IPS-NIHi11 (cell line): Measurements from ENCODE around the gene OAS1.

Experiments
- DNase-seq: peaks from one replicate; pipeline ENCODE4 v3.0.0; 2012; ENCODE audit warnings: mixed read lengths, low spot score

Gene OAS1

DNA sequence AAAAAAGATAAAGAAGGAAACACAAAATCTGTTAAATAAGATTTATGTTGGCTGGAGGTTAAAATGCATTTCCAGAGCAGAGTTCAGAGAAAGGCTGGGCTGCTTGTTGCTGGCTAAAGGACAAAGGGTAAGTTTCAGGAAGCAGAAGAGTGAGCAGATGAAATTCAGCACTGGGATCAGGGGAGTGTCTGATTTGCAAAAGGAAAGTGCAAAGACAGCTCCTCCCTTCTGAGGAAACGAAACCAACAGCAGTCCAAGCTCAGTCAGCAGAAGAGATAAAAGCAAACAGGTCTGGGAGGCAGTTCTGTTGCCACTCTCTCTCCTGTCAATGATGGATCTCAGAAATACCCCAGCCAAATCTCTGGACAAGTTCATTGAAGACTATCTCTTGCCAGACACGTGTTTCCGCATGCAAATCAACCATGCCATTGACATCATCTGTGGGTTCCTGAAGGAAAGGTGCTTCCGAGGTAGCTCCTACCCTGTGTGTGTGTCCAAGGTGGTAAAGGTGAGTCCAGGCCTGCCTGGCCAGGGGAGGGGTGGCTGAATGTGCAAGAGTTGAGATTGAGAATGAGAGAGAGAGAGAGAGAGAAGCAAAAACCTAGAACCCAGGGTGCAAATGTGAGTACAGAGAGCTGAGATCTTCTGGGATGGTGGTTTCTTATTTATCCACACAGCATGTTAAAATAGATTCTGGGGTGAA, at the start of gene OAS1:
OAS1 (plus strand) TSS at position 251 of the 703 bp plus-strand sequence; CDS start at position 329, 78 bp downstream.
- peak; percentile 21 for DNase-seq

DNA sequence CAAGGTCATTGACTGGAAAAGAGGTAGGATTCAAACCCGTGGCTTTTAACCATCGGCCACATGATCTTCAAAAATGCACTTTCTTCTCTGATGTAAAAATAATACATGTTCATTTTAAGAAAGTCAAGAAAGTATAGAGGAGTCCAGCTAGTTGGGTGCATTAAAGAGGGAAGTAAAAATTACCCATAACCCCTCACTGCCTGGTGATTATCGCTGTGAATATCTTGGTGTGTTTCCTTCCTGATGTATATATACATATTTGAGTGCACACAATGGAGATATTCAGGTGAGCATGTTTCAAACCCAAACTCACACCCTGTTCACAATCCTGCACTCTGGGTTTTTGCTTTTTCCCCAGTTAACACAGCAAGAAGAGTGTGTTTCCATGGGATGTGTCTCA, 47.5 kb upstream of the OAS1 start:
- DNase-seq, result no peak

DNA sequence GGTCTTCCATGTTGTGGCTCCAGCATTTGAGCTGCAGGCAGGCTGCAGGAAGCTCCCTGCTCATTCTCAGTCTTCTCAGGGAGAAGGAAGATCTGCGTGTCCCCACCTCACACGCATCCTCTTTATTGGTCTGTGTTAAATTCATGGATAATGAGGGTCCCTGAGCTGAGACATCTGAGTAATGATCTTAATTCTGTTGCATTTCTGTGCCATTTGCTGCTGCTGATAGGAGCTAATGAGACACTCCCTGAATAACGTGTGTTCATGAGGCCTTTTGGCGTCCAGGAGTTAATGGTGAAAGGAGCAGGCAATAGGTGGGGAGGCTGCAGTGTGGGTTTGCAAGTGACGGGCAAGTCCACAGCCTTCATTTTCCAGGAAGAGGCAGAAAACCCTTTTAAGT, 46.6 kb upstream of the OAS1 start:
- no peak for DNase-seq

DNA sequence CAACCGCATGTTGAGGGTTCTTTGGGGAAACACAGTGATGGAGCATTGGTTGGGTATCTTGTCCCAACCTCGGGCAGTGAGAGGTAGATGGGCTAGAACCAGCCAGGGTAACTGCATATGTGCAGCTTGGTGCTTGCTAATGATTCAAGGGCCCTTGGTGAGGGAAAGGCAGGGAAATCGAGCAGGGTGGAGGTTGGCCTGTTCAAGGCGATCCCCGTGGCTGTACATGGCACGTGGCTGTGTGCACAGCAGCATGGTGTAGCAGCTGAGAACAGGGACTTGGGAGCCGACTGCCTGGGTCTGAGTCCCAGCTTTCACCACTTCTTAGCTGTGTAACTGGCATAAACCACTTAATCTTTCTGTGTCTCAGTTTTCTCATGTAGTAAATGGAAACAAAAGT, 45.5 kb upstream of the OAS1 start:
- no peak for DNase-seq

DNA sequence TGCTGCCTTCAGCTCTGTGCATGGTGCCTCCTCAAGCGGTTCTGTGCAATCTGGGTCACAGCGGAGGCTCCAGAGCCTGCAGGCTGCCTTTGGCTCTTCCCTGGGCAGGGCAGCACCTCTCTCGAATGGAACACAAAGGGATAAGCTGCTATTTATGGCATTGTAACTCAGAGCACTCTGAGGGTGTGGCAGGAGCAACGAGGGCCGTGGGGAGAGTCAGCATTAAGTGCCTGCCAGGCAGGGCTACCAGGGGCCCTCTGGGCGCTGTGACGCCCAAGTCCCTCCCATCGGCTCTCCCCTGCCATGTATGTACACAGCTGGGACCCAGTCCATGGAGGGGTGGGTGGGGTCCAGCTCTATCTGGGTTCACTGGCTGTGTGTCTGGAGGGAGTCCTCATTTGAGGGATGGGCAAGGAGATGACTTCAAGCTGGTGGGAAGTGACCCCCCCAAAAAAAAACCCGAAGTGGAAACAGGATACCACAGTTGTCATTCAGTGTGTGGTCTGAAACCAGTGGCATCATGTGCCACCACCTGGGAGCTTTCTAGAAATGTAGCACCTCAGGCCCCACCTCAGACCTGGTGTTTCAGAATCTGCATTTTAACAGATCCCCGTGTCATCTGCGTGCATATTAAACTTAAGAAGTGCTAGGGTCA, 44.0 kb upstream of the OAS1 start:
- no peak for DNase-seq

DNA sequence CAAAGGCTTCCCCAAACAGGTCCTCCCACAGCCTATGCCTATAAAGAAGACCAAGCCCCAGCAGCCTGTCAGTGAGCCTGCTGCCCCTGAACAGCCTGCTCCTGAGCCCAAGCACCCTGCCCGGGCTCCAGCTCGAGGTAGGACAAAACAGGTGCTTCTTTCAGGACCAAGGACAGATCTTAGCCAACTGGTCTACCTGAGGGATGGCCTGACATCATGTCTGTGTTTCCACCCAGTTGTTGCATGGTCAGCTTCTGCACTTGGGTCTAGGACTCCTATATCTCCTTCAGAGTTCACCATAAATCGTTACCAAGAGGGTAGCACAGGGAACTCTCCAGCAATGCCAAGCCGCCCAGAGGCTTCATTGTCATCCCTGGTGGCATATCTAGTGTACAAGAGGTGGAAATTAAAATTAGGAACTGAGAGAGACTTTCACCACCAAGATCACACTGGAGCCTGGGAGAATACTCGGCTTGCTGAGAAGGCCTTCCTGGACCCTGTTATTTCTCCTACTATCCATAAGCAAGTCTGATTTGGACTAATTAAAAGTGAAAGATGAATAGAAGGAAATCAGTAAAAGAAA, 38.2 kb upstream of the OAS1 start:
- DNase-seq, result peak; percentile 81

DNA sequence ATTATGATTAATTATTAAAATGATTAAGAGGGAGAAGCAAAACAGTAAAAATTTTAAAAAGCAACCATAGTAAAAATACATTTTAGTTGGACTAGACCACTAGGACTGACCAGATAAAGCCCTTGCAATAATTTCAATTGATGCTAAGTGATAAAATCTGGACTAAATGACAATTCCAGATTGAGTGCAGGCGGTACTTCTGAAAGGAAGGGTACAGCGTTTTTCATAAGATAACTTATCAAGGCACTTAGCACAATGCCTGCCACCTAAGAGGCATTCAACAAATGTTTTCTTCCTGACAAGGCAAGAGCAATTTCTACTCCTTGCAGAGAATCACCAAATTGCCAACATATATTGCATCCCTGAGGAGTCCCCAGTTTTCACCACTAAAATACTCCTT, 37.7 kb upstream of the OAS1 start:
- no peak for DNase-seq

DNA sequence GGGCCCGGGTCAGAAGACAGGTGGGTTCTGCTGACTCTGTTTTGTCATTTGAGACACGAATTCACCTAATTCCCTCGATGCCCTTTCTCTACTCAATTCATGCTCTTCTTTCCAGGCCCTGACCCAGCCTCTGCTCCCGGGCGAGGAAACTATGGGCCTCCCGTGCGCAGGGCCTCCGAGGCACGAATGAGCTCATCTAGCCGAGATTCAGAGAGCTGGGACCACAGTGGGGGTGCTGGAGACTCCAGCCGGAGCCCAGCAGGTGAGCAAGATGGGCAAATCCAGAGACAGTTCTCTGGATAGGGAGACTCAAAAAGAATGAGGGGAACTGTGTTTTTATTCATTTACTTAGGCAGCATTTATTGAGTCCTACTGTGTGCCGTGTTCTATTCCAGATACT, 37.0 kb upstream of the OAS1 start:
- no peak for DNase-seq

DNA sequence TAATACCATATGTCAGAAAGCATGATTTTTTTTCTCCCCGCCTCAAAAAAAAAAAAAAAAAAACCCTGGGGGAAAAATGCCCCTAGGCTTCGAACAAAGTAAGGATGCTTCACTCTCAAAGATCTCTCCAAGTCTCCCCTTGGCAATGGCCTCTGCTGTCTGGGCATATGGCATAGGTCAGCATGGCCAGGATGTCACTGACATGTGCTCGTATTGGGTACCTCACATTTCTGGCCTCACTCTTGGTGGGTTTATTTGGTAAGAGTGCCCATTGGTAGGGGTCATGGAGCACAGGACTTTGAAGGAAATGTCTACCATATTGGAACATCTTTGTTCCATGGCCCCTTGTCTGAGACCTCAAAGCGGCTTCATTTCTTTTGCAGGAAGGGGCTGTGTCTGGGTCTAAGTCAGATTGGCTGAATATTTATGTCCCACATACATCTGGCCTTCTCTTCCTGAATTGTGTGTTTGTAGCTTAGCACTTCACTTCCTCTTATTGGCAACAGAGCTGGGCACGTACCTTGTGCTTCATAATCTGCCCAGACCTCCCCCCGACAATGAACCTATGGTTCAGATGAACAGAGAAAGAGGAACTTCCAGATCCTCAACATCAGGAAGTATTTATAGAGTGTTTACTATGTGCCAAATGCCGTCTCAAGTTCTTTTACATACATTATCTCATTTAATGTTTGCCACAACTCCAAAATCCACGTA, 36.3 kb upstream of the OAS1 start:
- DNase-seq, result no peak

DNA sequence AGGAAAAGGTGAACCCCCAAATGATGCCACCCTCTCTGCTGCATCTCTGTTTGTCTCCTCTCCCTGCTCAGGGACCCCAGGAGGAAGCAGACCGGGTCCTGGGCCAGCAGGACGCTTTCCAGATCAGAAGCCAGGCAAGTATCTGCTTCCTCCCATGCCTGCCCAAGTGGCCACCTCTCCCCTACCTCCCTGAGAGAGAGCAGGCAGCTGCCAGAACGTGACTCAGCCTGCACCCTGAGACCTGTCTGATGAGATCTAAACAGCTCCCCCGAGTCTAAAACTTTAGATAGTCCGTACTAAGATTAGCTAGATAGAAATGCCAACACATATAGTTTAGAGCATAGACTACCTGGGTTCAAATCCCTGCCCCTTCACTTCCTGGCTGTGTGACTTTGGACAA, 31.2 kb upstream of the OAS1 start:
- DNase-seq, result no peak

DNA sequence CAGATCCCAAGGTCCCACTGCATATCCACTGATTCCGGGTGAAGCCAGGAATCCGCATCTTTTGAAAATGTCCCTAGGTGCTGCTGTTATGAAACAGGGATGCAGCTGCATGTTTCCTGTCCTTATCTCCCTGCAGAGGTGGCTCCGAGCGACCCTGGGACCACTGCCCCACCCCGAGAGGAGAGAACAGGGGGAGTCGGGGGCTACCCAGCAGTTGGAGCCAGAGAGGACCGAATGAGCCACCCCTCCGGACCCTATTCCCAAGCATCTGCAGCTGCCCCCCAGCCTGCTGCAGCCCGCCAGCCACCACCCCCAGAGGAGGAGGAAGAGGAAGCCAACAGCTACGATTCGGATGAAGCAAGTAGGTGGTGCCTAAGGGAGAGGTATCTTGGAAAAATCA, 30.3 kb upstream of the OAS1 start:
- no peak for DNase-seq

DNA sequence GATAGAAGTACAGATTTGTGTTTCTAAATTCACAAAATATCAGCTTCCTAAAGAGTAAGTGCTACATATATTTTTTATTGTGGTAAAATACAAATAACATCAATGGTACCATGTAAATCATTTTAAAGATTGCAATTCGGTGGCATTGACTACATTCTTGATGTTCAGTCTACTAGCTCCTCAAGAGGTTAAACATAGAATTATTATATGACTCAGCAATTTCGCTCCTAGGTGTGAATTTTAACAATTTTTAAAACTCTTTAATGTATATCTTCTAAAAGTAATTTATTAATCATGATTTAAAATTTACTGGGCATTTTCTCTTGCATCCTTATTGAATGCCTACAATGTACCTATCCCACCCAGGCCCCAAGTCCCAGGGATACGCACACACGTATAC, 29.8 kb upstream of the OAS1 start:
- DNase-seq, result no peak

DNA sequence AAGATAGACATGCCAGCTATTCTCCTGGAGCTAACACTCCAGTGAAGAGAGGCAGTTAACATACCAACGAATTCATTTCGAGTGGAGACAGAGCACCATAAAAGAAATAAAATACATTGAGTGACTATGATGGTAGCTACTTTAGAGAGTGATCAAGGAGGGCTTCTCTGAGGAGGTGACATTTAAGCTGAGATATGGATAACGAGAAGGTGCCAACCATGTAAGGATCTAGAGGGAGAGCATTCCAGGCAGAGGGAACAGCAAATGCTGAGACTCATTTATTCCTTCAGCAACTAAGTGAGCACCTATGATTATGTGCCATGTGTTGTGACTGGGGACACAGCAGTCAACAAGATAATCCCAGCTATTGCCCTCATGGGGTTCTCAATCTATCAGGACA, 28.3 kb upstream of the OAS1 start:
- DNase-seq, result no peak

DNA sequence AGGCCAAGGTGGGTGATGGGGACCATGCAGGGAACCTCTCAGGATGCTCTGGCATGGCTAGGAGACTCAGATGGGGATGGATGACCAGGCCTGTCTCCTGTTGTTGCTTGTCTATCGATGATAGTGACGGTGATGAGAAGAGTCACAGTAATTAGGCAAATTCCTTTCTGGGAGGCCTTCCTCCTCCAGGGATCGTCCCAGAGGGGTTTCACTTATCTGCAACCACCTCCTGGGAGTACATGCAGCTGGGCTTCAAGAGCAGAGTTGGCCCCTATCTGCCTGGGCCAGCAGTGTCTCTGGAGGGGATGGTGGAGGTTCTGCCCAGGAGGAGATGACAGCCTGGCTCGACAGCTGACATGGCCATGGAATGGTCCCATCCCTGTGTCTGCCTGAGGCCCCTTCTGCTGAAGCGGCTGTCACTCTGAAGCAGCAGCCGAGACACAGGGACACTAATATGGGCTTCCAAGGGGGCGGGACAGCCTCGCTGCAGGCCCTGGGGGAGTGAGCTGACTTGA, 27.5 kb upstream of the OAS1 start:
- DNase-seq, result no peak

DNA sequence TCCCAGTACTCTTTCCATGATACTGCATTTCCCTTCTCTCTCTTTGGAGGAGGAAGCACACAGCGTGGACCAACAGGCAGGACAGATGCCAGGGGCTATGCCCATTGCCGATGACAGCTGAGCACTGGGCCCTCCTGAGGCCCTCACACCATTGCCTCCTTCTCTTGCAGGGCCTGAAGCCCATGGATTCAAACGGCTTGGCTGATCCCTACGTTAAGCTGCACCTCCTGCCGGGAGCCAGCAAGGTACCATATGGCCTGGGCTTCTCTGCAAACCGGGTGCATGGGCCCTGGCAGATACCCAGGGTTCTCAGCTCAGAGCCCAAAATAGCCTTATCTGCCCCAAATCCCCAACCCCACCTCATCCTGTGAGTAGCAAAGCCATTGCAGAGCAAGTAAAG, 25.2 kb upstream of the OAS1 start:
- DNase-seq, result no peak

DNA sequence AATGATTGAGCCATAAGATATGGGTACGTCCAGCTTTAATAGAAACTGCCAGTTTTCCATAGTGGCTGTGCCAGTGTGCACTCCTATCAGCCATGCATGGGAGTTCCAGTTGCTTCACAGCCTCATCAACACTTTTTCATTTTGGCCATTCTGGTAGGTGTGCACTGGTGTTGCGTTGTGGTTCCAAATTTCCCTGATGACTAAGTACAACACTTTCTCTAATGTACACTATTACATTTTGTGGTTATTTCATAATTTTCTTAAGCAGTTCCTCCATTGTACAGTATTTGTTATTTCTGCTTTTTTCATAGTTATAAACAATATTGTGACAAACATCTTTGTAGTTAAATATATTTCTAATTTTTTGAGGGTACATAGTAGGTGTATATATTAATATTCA, 21.5 kb upstream of the OAS1 start:
- DNase-seq, result no peak

DNA sequence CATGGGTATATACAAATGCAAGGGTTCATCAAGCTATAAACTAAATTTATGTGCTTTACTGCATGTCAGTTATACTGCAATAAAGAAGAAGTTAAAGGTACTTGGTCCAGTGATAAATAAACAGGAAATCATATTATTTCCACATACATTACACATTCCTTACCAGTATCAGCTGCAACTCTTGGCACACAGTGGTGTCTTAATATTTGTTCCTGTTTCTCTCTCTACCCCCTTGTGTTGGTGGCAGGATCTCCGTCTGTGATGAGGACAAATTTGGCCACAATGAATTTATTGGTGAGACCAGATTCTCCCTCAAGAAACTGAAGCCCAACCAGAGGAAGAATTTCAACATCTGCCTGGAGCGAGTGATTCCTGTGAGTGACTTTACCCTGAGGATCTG, 19.2 kb upstream of the OAS1 start:
- no peak for DNase-seq

DNA sequence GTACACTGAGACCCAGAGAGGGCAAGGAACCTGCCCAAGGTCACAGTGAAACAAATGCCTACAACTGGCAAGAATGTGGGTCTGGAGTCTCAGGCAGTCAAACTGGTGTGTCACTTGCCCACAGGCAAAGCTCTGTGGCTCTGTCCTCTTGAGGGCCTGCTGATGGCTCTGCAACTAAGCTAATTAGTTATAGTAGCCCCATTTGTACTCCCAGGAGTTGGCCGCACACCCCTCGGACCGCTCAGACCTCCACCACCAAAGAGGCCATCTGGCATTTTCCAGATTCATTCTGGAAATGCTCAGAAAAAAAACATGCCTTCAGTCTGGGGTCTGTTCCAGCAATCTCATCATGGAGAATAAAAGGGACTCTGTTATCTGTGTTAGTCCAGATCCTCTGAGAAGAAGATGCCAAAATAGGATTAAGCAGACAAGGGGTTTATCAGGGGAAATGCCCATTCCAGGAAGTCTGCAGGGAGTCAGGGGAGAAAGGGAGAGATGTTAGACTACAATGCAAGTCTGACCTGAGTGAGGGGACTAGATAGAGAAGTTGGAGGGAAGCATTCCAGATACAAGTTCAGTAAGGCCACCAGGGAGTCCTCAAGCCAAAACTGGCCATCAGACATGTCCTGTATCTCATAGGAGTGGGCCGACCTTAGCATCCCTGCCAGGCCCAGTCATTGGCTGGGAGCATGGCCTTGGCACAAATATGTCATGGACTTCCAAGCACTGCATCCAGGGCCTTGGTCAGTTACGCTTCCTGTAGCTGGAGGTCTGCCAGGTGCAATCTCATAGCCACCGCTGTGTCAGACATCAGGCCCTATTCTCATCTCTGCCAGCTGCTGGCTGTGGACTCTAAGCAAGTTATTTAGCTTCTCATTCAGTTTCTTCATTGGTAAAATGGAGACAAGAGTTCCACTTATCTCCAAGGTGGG, 15.4 kb upstream of the OAS1 start:
- DNase-seq, result no peak

DNA sequence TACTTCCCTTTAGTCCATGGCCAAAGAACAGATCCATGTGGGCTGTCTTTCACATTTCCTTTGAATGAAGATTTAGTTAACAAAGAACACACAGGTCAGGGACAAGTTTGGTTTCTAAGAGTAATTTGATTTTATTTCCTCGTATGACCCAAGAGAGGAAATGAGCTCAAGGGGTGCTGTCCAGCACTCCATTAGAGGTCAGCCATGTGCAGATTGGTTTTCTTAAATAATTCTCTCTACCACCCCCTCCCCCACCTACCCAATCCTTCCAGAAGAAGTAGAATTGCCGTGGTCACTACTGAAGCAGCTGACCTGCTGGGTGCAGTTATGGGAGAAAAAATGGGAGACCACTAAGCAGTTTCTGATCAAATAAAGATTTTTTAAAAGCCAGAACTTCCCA, 13.9 kb upstream of the OAS1 start:
- no peak for DNase-seq

DNA sequence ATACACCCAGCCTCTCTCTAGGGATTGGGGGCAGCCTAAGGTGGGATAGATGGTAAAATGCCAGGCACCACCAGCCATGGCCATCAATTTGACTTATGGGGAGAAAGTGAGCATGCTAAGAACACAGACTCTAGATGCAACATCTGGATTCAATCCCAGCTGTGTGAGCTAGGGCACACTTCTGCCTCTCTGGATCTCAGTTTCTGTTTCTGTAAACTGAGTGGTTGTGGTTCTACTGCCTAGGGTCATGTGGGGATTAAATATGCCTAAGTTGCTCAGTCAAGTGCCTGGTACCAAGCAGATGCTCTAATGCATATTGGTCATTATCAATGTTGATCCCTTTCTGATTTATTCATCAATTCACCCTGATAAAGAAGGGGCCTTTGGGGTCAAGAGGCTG, 12.6 kb upstream of the OAS1 start:
- no peak for DNase-seq

DNA sequence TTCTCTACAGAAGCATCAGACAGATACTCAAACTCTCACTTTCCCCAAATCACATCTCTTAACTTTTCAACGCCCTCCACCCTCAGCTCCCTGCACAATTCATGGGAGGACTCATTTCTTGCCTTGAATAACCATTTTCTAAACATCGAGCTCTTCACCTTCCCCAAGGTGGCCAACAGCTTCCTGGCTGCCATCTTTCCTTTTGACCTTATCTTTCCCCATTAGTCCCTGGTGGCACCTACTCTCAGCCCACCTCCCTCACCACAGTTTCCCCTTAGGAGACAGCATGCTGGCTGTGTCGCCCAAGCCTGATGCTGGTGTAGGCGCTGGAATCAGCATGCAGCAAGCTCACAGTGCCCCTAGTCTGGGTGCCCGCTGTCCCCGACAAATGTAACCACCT, 8.4 kb upstream of the OAS1 start:
- DNase-seq, result no peak
